ENCODE data around the gene RETSAT.

Gene RETSAT

GRCh38 chr2:85308896-85309555 lies 45.3 kb downstream of the RETSAT start:
- no peaks in the 10 kb centered on the region for H3K79me2 ChIP-seq (ENCODE audit: low read length)
- H3K9me3 ChIP-seq (ENCODE audit: insufficient read depth, low read length) = no peaks in the 10 kb centered on the region
- no peaks in the 10 kb centered on the region for H3K36me3 ChIP-seq (replicated peaks; ENCODE audit: low read depth, low read length)
- H3K27ac ChIP-seq (ENCODE audit: low read length) = no peak overlapping the region
- TF ChIP-seq CTCF (IDR thresholded peaks at IDR 0.05; ENCODE audit: low read depth, low read length) = no peak
- TF ChIP-seq EZH2phosphoT487 (IDR thresholded peaks at IDR 0.05; ENCODE audit: low read depth) = no peak
- H2AFZ ChIP-seq (ENCODE audit: low read depth, low read length) = no peak overlapping the region
- peak overlapping the region; percentile 28; the same call in 1 of the 2 replicates for H3K4me2 ChIP-seq (ENCODE audit: low read length)
- H3K4me1 ChIP-seq (ENCODE audit: low read length) = peaks cover 22% of the 10 kb centered on the region
- peaks cover 12% of the 10 kb centered on the region for H3K27me3 ChIP-seq (ENCODE audit: low read depth, low read length)
- no peak overlapping the region for H3K4me3 ChIP-seq (ENCODE audit: low read length)
- H3K9ac ChIP-seq (ENCODE audit: low read length) = no peak overlapping the region
- H4K20me1 ChIP-seq (ENCODE audit: insufficient read depth, low read length) = no peaks in the 10 kb centered on the region

GRCh38 chr2:85308201-85308600 lies 46.1 kb downstream of the RETSAT start:
- no peak for TF ChIP-seq EZH2phosphoT487 (IDR thresholded peaks at IDR 0.05; ENCODE audit: low read depth)
- TF ChIP-seq CTCF (IDR thresholded peaks at IDR 0.05; ENCODE audit: low read depth, low read length) = no peak
- no peak overlapping the region for H3K4me3 ChIP-seq (ENCODE audit: low read length)
- H4K20me1 ChIP-seq (ENCODE audit: insufficient read depth, low read length) = no peaks in the 10 kb centered on the region
- peaks cover 12% of the 10 kb centered on the region for H3K27me3 ChIP-seq (ENCODE audit: low read depth, low read length)
- peaks cover 22% of the 10 kb centered on the region for H3K4me1 ChIP-seq (ENCODE audit: low read length)
- H3K9ac ChIP-seq (ENCODE audit: low read length) = no peak overlapping the region
- no peaks in the 10 kb centered on the region for H3K9me3 ChIP-seq (ENCODE audit: insufficient read depth, low read length)
- no peak overlapping the region for H3K4me2 ChIP-seq (ENCODE audit: low read length)
- H3K79me2 ChIP-seq (ENCODE audit: low read length) = no peaks in the 10 kb centered on the region
- H2AFZ ChIP-seq (ENCODE audit: low read depth, low read length) = no peak overlapping the region
- no peak overlapping the region for H3K27ac ChIP-seq (ENCODE audit: low read length)
- H3K36me3 ChIP-seq (replicated peaks; ENCODE audit: low read depth, low read length) = no peaks in the 10 kb centered on the region

- Histone ChIP-seq H3K36me3 (replicated peaks; ENCODE audit: low read depth, low read length) (no peaks in the 10 kb centered on the region), H3K9ac (ENCODE audit: low read length) (peak overlapping the region; percentile 19; the same call in 1 of the 2 replicates), H3K79me2 (ENCODE audit: low read length) (no peaks in the 10 kb centered on the region), H4K20me1 (ENCODE audit: insufficient read depth, low read length) (no peaks in the 10 kb centered on the region), H3K4me2 (ENCODE audit: low read length) (peak overlapping the region; percentile 48), H3K27me3 (ENCODE audit: low read depth, low read length) (peaks cover 13% of the 10 kb centered on the region), H3K4me1 (ENCODE audit: low read length) (peaks cover 22% of the 10 kb centered on the region), H3K4me3 (ENCODE audit: low read length) (peak overlapping the region; percentile 49; the same call in 1 of the 2 replicates), H3K27ac (ENCODE audit: low read length) (no peak overlapping the region), H3K9me3 (ENCODE audit: insufficient read depth, low read length) (no peaks in the 10 kb centered on the region), H2AFZ (ENCODE audit: low read depth, low read length) (no peak overlapping the region)
- TF ChIP-seq CTCF (IDR thresholded peaks at IDR 0.05; ENCODE audit: low read depth, low read length) (no peak), EZH2phosphoT487 (IDR thresholded peaks at IDR 0.05; ENCODE audit: low read depth) (no peak)
These were observed 46.8 kb downstream of the RETSAT start for GRCh38 chr2:85307527-85307897.

- TF ChIP-seq CTCF (IDR thresholded peaks at IDR 0.05; ENCODE audit: low read depth, low read length) (no peak), EZH2phosphoT487 (IDR thresholded peaks at IDR 0.05; ENCODE audit: low read depth) (no peak)
- no peaks in the 10 kb centered on the region for H3K36me3 ChIP-seq (replicated peaks; ENCODE audit: low read depth, low read length)
These were observed 50.4 kb downstream of the RETSAT start for GRCh38 chr2:85303780-85304531.

More at GRCh38 chr2:85303780-85304531, 50.4 kb downstream of the RETSAT start:
- Histone ChIP-seq H3K9ac (ENCODE audit: low read length) (no peak overlapping the region), H3K4me3 (ENCODE audit: low read length) (no peak overlapping the region), H4K20me1 (ENCODE audit: insufficient read depth, low read length) (no peaks in the 10 kb centered on the region), H3K79me2 (ENCODE audit: low read length) (no peaks in the 10 kb centered on the region), H3K27me3 (ENCODE audit: low read depth, low read length) (peaks cover 23% of the 10 kb centered on the region), H2AFZ (ENCODE audit: low read depth, low read length) (no peak overlapping the region), H3K27ac (ENCODE audit: low read length) (no peak overlapping the region), H3K9me3 (ENCODE audit: insufficient read depth, low read length) (no peaks in the 10 kb centered on the region), H3K4me2 (ENCODE audit: low read length) (no peak overlapping the region), H3K4me1 (ENCODE audit: low read length) (peaks cover 12% of the 10 kb centered on the region)

Measured in OCI-LY3 (cell line).